NCI-H1436 treated with DMSO at 0.1 percent for 48 hours (cell line): Measurements from ENCODE around the gene TBL1XR1.
A peak's percentile ranks its signal among the peaks of the same experiment; 100 is the strongest.

Experiments used
- DNase-seq: peaks from one replicate; lab custom pipeline; 2025; lab: John Stamatoyannopoulos, UW

The TBL1XR1 gene

DNA sequence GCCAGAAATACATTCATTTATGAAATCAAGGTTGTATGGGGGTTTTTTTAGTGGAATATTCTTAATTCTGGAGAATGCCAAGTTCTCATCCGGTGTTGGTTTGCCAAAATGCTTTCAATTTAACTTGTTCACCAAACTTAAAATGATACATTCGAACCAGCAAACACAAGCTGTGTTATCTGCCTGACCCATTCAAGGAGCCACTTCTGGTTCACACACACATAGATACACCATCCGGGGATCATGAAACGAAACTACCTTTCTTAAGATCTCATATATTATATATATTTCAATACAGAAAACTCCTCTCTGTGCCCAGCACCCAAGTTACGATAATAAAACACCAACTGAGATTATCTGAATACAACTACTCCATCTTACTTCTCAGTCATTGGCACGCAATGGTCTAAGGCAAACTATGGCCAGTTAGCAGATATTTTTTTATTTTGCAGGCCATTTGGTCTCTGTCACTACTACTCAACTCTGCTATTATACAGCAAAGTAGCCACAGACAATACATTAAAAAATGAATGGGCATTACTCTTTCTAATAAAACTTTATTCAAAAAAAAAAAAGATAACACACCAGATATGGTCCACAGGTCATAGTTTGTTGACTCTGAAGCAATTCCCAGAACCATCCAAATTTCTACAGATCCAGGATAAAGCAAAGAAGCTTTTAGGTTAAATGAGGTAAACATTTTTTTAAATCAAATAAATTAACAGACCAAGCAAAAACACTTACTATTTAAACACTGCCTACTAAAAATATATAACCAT lies 89.6 kb downstream of the TBL1XR1 start:
- DNase-seq: no peak

- no peak for DNase-seq
Measured at GRCh38 chr3:177106594-177106993, 90.7 kb downstream of the TBL1XR1 start.

DNA sequence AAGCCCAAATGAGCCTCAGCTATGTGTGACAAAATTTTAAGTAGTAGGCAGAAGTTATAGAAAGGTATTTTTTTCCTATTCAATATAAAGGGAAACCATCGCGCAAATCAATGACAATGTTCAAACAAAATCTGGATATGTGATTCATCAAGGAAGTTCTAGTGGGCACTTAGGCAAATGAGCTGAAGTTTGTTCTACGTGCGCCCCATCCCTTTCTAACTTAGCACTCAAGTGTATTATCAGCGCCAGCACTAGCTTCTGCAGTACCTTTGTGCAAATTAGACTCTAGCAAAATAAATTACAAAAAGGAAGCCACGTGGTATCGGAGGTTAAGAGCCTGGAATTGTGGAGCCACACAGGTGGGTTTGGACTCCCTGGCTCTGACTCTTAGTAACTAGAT lies 91.1 kb downstream of the TBL1XR1 start:
- peak; percentile 76 for DNase-seq

- no peak for DNase-seq
Measured at GRCh38 chr3:177105623-177106022, 91.7 kb downstream of the TBL1XR1 start.

- DNase-seq: no peak
Measured at GRCh38 chr3:177104299-177104992, 92.8 kb downstream of the TBL1XR1 start.

DNA sequence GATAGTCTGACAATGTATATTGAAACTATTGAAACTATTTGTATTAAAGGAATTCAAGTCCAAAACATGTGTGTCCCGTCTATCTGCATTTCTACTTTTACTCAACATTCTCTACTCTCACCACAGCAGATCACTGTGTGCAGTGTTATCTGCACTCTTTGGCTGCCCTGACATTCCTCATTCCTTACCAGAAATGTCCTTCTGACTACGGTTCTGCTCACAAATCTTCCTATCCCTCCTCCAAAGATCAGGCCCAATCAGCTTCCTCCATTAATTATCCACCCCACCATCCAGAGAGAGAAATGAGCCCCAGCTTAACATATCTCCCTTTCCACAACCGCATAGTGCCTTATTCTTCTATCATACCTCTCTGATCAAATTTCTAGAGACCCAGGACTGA lies 94.7 kb downstream of the TBL1XR1 start:
- no peak for DNase-seq

DNA sequence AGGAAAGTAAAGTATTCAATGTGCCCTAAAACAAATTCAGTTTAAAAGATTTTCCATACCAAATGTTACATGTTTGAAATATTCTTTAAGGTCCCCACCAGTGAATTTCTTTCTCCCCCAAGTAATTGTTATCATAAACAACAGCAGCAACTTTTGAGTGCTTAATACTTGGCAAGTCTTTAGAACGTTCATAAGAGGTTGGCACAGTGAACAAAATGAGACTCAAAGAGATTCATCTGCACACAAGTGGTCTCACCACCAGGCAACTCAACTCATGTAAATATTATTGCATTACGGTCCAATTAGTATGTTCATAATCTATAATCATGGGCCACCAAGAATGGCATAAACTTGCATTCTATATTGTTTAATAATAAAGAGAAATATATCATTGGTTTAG lies 98.7 kb downstream of the TBL1XR1 start:
- DNase-seq: no peak

GRCh38 chr3:177096615-177097014 lies 100.7 kb downstream of the TBL1XR1 start:
- no peak for DNase-seq

DNA sequence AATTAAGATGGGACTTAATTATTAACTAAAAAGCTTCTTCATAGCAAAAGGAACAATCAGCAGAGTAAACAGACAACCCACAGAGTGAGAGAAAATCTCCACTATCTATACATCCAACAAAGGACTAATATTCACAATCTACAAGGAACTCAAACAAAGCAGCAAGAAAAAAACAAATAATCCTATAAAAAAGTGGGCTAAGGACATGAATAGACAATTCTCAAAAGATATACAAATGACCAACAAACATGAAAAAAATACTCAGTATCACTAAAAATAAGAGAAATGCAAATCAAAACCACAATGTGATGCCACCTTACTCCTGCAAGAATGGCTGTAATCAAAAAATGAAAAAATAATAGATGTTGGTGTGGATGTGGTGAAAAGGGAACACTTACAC lies 103.3 kb downstream of the TBL1XR1 start:
- DNase-seq: no peak

DNA sequence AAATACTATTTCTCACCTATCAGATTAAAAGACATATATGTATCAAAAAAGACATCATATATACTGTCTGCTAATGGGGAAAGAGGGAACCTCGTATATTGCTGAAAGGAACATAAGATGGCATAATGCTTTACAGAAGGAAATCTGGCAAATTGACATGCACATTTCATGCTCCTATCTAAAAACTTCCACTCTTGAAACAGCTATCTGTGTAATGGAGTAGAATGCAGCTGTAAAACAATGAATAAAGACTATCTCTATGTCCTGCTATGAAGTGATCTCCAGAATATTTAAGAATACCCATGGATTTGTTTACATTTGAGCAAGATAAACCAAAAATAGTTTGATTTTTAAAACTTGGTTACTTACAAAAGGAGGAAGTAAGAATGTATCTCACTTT lies 107.4 kb downstream of the TBL1XR1 start:
- no peak for DNase-seq

GRCh38 chr3:177089110-177089509 lies 108.2 kb downstream of the TBL1XR1 start:
- no peak for DNase-seq

DNA sequence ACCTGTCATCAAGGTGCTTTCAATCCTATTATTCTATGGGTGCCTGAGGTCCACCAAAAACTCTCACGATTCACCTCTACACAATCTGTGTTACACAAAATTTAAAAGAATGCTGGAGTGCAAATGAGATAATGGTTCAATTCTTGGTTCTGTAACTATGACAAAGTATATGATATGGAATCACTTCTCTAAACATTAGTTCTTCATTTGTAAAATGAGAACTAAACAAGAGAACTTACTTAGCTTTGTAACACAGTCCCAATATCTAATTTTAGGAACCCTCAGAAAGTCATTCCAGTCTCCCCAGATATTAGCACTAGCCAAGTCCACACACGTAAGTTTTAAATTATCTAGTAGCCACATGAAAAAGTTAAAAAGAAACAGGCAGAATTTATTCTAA lies 111.5 kb downstream of the TBL1XR1 start:
- DNase-seq: no peak

- no peak for DNase-seq
Measured at GRCh38 chr3:177084616-177085015, 112.7 kb downstream of the TBL1XR1 start.

- no peak for DNase-seq
Measured at GRCh38 chr3:177080122-177080521, 117.2 kb downstream of the TBL1XR1 start.

GRCh38 chr3:177079684-177080083 lies 117.6 kb downstream of the TBL1XR1 start:
- no peak for DNase-seq

DNA sequence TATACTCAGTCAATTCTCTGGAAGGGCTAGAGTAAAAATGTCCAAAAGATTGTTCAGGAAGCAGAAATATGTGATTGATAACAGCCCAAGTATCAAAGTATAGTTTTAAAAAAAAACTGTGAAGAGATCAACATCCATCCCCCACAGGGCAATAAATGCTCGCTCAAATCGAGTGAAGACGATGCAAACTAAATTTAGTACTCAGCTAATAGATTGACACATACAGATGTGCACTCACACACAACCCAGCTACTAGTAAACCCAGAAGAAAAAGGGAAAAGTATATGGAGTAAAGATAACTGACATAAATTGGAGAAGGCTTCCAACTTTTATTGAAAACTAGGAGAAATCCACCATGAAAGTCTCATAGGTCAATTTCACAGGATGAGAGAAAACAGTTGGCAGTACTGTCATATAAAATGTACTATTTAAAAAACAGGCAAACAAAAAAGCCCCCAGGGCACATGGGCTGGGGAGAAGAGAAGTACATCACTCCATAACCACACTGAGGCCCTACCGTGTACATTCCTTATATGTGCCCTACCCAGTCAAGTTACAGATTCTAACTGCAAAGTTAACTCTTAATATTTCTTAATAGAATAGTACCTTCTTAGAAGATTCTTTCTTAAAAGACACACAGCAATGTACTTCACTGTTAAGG lies 125.7 kb downstream of the TBL1XR1 start:
- DNase-seq: no peak

GRCh38 chr3:177069514-177070329 lies 127.6 kb downstream of the TBL1XR1 start:
- DNase-seq: no peak

- no peak for DNase-seq
Measured at GRCh38 chr3:177068967-177069366, 128.3 kb downstream of the TBL1XR1 start.

GRCh38 chr3:177066068-177066467 lies 131.2 kb downstream of the TBL1XR1 start:
- no peak for DNase-seq

- no peak for DNase-seq
Measured at GRCh38 chr3:177065285-177066033, 131.8 kb downstream of the TBL1XR1 start.

DNA sequence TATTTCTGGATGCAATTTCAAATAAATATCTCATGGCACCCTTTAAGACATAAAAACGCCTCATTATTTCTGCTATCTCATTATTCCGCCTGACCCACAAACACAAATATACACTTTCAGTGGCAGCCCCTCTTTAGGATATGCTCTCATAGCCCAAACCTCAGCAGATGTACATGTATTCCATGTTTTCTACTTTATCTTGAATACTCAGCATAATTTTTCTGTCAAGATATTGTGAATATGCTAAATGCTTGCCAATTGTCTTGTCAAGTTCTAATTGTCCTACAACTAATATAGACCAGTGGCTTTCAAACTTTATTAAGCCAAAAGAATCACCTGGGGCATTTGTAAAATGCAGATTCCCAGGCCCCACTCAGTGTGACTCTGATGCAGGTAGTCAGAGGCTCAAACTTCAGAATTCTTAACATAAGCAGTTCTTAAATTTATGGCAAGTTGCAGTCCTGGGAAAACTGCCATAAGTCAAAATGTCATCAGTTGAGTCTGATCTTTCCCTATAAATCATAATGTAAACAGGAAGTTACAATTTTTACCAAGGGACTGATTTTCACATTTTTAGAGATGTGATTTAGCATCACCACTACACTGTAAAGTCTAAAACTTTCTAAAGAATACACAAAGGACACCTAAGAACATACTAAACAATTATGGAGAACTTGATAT lies 135.1 kb downstream of the TBL1XR1 start:
- DNase-seq: no peak
